Measurements from ENCODE around the gene CYP46A1.
A peak's percentile ranks its signal among the peaks of the same experiment; 100 is the strongest.
"Not testable (repeated sequence)": the region's sequence is repeated elsewhere in the genome, so short reads cannot be mapped to it uniquely, and the experiment has no call there.

CYP46A1 gene

DNA sequence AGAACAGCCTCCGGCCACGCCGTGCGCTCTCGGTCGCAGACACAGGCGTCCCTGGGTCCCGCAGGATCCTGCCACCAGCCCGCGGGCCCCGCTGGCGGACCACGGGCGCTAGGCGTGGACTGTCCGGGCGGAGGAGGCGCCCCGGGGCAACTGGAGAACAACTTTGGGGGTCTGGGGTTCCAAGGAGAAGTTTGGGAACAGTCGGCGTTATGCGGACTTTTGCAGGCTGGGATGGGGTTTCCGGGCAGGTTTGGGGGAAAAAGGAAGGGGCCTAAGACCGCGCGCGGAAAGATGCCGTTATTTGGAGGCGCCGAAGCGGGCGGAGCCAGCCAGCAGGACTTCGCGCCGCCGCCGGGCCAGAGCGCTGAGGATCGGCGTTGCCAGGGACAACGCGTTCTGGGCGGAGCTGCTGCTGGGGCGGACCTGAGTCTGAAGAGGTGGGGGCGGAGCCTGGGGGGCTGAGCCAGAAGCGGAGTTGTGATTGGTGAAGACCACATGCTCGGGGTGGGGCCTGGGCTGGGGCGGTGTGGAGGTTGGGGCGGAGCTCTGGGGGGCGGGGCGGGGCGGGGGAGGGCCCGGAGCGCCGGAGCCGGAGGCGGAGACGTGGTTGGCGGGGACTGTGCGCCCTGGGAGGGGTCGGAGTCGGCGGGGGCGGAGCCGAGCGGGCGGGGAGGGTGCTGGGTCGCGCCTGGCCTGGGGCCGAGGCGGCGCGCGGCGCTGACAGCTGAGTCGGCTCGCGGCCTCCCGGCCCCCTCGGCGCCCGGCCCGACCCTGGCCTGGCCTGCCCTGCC is at the start of gene CYP46A1:
CYP46A1 (plus strand) TSS at position 680 of the 791 bp plus-strand sequence. CDS start 120 bp downstream, outside the sequence.
- peak; percentile 99 for DNase-seq

DNA sequence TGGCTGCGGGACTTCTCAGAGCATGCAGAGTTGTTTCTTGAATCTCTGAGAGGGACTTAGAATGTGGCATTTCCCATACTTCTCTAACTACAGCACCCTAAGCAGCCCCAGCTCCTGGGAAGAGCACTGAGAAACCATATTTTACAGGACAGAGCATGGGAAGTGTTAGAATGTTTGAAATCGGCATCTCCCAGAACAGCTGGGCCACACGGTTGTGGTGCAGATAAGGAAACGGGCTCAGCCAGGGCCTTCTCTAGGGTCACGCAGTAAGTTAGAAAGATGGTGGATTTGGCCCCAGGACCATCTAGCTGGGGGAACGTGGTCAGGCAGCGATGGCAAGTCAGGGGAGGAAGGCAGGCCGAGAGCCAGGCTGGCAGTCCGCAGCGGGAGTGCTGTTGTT is 49.7 kb upstream of the CYP46A1 start:
- no peak for DNase-seq

DNA sequence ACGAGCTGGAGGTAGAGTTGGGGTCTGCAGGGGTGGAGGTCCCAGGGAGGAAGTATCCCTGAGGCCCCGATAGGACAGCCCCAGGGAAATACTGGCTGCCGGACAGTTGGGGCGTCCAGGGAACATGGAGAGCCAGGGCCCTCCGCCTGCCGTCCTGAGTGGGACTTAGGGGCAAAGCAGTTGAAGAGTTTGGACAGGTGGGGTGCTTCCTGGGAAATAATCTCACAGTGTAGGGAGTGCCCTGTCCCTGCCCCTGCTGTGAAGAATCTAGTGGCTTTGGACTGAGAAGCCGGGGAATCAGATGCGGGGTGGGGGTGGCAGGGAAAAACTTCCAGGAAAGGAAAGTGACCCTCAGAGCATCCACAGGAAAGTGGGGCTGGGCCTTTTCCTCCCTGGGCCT is 49.0 kb upstream of the CYP46A1 start:
- no peak for DNase-seq

DNA sequence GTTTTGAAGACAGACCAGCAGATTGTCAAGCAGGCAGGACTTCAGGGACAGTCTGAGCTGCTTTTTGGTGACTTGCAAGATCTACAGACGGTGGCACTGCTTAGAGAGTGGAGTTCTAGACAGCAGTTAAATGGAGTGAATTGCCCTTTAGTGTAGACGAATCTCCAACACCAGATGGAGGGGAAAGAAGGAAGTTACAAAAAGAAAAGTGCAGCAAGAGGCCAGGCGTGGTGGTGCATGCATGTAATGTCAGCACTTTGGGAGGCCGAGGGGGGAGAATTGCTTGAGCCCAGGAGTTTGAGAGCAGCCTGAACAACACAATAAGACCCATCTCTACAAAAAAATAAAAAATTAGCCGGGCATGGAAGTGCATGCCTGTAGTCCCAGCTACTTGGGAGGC is 47.6 kb upstream of the CYP46A1 start:
- DNase-seq = no peak

DNA sequence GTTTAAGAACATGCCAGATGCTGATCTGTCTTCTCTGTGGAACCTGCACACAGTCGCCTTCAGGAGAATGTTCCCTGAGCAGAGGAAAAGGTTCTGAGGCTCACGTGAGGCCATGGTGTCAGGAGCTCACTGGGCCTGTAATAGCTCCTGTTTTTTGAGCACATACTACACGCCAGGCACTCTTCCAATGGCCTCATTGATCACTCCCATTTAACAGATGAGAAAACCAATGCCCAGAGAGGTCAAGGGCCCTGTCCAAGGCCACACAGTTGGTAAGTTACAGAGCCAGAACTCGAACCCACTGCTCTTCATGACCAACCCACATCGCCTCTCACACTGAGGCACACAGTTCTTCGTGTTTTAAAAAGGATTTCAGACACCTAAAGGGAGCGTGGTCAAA is 46.5 kb upstream of the CYP46A1 start:
- DNase-seq = no peak

DNA sequence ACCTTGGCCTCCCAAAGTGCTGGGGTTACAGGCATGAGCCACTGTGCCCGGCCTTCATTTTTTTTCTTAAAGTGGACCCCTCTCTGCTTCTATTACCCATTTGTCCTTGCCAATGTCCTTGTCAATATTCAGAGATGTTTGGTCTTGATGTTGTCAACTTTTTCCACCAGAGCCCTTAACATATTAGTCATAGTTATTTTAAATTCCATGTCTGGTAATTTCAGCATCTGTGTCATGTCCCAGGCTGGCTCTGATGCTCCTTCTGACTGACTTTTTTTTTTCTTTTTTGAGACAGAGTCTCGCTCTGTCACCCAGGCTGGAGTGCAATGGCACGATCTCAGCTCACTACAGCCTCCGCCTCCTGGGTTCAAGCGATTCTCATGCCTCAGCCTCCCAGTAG is 41.3 kb upstream of the CYP46A1 start:
- DNase-seq = not testable (repeated sequence)

DNA sequence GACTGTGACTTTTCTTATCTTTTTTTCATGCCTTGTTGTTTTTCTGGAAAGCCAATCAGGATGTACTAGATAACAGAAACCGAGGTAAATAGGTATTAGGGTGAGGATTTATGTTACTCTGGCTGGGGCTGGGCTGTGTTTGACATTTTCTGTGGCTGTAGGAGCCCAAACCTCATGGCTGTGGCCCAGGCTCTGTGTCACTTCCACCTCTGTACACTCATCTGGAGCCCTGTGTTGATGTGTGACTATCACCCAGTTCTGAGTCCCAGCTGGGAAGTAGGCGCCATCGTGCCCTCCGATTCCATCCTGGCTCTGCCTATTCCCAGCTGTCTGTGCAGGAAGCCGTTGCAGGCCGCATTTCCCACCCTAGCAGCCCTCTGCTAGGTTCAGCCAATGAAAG is 40.8 kb upstream of the CYP46A1 start:
- no peak for DNase-seq

DNA sequence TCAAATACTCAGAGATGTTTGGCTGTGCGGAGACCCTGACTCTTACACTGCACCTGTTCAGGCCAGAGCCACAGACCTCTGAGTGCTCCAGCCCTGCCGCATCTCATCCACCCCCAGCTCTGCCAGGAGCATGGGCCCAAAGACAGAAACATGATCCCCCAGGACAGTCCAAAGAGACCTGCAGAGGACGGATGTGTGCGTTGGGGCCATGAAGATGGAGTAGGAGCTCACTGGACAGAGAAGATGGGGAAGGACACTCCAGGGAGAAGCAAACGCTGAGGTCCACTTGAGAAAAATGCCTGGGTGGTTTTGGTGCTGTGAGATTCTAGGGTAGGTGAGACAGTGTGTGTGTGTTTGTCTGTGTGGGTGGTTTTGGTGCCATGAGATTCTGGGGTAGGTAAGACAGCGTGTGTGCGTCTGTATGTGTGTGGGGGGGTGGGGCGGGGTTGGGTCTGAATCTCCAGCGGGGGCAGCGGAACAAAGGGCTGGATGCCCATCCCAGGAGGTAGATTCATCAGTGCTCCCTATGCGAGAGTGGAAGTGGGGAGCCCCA is 40.0 kb upstream of the CYP46A1 start:
- DNase-seq = no peak

DNA sequence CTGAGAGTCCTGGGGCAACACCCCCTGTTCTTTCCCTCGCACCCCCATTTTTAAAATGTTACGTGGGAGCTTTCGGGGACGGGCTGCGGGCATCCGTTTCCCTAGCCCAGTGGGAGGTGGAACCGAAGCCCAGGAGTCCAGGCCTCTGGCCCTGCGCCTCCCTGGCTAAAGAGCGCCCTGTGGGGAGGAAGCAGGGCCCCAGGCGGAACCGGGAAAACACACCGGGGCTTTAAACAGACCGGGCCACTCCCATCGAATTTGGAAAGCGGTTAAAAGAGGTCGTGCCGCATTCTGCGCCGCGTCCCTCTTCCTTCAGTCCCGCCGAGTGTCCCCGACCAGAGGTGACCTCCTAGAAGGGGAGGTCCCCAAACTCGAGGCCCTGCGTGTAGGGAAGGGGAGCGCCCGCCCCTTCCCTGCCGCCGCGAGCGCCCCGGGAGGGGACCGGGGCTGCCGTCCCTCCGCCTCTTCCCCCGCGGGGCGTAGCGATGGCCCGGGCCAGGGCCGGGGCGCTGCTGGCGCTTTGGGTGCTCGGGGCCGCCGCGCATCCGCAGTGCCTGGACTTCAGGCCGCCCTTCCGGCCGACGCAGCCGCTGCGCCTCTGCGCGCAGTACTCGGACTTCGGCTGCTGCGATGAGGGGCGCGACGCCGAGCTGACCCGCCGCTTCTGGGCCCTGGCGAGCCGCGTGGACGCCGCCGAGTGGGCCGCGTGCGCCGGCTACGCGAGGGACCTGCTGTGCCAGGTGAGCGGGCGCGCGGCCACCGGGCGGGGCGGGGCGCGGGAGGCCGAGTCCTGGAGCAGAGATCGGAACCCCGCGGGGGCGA is 39.2 kb upstream of the CYP46A1 start, which contains the start of gene HHIPL1:
HHIPL1 (plus strand) TSS at position 407 of the 822 bp plus-strand sequence; CDS start at position 486, 79 bp downstream.
- no peak for DNase-seq

DNA sequence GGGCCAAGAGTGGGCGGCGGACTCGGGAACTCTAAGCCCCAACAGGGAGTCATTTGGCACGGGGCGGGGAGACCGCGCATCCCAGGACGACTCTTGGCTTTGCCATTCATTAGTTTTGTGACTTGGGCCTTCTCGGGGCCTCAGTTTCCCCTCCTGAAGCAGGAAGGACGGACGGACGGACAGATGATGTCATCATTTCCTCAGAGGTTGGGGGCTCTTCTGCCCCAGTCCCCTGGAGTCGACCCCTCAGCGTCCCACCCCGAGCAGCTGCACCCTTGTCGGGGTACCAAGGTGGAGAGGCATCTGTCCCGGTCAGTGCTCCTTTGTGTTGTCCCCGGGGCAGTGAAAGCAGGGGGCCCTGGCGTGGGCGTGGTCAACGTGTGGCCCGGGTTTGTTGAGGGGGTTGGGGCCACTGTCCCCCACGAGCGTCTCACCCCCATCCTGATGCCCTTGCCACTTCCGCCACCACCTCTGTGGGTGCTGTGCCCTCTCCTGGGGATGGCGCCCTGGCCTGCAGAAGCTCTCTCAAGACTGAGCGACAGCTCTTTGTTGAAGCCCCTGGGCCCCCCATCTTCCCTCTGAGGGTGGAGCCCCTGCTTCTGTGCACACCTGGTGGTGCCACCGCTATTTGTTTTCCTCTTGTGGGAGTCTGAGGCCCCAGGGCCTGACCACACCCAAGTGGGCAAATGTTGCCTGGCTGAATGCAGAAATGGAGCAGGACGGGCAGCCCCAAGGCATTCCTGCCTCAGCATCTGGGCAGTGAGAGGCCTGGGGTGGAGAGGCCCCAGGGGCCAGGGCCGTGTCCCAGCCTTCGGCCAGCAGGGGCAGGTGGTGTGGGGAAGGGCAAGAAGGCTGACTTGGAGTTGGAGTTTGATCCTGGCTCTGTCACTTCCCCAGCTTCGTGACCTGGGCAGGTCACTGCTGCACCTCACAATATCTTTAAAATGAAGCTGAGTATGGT is 38.3 kb upstream of the CYP46A1 start:
- no peak for DNase-seq

DNA sequence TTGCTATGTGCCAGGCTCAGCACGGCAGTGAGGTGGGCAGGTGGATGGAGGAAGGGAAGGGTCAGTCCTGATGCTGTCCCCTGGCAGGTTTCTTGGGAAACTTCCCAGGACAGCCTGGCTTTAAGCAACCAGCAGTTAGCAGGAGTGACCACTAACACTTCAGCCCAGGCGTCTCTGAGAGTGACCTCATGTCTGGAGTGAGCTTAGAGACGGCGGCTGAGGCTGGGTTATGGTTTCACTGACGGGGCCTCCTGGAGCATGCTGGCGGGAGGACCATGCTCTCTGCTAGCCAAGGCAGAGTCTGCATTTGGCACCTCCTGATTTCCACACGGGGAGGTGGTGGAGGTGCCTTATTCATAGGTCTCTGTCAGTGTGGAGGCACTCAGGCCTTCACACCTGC is 36.7 kb upstream of the CYP46A1 start:
- no peak for DNase-seq

DNA sequence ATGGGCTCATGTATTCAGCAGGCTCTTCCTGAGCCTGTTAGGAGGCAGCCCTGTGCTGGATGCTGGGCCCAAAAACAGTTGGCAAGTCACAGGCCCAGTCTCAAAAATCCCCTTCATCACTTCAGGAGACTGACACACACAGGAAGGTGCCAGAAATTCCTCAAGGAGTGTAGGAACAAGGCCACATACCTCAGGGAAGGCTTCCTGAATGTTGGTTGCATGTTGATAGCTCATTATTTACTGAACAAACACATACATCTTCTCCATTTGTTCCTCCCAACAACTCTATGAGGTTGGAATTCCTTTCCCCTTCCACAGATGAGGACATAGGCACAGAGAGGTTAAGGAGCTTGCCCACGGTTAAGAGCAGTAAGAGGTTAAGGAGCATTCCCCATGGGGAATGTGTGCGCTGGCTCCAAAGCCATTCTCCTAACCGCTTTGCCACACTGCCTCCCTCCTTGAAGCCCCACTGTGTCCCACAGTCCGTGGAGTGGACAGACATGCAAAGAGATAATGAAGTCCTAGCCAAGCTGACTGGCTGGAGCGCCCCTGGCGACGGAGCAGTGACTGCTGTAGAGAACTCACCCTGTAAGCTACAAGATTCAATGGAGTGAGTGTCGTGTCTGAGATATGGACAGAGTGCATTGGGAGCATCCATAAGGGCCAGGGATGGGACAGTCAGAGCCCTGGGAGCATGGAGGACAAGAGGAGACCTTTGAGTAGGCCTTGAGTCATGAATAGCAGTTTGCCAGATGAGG is 35.9 kb upstream of the CYP46A1 start:
- no peak for DNase-seq

DNA sequence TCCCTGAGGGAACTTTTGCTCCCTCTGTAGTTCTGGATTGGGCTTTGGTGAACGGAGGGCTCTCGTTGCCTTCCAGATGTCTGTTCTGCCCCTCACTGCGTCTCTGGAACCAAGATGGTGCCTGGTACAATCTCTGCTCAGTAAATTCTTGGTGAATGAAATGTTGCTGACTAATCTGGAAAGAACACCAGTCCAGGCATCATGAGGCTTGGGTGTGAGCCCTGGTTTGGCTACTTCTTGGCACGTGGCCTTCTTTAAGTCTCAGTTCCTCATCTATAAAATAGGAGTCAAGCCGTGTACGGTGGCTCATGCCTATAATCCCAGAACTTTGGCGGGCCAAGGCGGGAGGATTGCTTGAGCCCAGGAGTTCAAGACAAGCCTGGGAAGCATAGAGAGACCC is 34.9 kb upstream of the CYP46A1 start:
- DNase-seq = no peak

DNA sequence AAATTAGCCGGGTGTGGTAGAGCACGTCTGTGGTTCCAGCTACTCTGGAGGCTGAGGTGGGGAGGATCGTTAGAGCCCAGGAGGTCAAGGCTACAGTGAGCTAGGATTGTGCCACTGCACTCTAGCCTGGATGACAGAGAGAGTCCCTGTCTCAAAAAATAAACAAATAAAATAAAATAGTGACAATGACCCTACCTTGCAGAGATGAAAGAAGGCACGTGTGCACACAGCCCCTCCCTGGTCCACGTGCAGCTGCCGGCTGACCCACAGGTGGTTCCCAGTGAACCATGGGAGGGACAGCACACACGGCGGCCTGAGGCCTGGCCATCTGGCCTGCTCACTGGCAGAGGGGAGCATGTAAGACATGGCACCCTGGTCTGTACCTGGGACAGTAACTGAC is 34.5 kb upstream of the CYP46A1 start:
- DNase-seq = no peak

DNA sequence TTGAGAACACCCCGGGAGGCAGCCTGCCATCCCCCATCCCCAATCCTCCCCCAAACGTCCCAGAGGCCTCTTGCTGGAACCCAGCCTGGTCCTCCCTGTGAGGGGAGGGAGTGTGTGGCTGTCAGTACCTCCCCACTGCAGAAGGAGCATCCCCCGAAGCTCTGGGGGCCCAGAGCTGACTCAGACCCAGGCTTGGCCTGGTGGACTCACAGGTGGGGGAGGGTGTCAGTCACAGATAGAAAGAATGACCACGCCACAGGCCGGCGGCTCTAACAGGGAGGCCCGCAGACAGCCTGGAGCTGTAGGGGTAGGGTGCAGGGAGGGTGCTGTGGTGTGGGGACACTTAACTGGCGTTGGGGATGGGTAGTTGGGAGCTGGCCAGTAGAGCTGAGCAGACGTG is 33.9 kb upstream of the CYP46A1 start:
- no peak for DNase-seq

DNA sequence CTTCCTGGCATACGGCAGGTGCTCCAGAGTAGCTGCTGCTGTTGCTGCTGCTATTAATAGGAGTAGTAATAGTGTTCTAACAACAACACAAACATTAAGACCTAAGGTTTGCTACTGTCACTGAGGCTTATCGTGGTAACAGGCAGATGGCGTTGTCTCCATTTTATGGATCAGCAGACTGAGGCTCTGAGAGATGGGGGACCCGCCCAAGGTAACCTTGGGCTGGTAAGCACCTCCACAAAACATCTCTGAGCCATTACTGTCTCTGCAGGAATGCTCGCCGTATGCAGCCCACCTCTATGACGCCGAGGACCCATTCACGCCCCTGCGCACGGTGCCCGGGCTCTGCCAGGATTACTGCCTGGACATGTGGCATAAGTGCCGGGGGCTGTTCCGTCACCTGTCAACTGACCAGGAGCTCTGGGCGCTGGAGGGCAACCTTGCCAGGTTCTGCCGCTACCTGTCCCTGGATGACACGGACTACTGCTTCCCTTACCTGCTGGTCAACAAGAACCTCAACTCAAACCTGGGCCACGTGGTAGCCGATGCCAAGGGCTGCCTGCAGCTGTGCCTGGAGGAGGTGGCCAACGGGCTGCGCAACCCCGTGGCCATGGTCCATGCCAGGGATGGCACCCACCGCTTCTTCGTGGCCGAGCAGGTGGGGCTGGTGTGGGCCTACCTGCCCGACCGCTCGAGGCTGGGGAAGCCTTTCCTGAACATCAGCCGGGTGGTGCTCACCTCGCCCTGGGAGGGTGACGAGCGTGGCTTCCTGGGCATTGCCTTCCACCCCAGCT is 31.9 kb upstream of the CYP46A1 start:
- no peak for DNase-seq

DNA sequence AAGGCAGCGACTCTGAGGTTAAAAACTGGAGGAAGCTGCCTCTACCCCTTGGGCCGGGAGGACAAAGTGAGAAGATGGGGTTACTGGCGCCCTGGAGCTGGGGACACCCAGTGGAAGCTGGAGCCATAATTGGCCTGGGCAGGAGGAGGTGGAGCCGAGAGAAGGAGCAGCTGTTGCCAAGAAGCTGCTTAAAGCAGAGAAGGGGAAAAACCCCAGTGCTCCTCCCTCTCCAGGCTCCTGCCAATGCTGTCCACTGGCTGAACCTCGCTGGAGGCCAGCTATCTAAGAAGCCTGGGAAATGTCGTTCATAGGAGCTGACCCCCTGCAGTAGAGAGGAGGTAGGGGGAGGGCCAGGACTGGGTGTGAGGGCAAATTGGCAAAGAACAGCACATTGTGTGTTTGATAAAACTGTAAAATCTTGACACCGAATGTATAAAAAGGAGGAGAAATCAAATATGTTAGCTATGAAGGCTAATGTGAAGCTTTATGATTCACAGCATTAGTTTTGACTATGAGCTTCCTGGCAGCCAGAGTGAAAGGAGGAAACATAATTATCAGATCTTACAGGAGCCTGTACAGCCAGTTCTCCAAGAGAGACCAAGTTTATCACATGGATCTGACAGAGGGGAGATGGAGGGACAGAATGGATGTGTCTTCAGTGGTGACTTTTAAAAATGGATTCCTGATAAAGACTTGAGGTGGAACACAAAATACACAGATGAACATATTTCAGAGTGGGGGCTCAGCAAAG is 29.7 kb upstream of the CYP46A1 start:
- DNase-seq = no peak

DNA sequence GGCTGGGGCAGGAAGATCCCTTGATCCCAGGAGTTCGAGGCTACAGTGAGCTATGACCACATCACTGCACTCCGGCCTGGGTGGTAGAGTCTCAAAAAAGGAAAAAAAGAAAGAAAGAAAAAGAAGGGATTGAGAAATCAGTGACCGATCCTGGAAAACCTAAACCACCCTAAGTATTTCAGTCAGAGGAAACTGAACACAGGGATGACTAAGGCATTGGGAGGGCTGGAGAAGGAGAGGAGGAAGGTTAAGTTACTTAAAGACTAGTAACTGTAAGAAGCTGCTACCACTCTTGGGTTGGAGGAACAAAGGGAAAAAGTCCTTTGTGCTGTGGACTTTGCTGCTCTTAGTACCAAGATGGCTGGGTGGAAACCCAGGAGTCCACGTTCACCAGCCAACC is 28.6 kb upstream of the CYP46A1 start:
- DNase-seq = no peak

DNA sequence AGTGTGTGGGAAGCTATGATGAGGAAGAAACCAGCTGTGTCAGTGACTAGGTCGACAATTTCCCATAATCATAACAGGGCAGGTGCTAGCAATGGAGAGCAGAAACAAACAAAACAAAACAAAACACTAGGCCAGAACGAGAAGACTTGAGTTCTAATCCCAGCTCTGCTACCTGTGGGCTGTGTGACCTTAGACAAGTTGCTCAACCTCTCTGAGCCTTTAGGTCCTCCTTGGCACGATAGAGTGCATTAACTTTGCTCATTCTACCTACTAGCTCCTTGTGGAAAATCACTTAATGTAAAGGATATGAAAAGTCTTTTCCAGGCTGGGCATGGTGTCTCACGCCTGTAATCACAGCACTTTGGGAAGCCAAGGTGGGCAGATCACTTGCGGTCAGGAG is 27.9 kb upstream of the CYP46A1 start:
- no peak for DNase-seq

DNA sequence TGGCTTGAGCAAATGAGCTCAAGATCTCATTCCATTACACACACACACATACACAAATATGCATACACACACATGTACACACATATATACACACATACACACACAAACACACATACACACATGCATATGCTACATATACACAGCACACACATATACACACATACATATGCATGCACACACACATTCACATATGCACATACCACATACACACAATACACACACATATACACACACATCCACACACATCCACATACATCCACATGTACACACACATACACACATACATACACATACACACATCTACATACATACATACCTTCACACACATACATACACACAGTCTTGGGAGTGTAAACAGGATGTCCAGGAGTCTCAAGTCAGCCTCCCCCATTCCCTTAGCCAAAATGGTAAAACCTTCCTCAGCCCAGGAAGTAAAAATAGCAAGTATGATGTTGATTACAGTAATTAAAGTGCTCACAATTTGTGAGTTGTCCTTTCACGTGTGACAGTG is 26.4 kb upstream of the CYP46A1 start:
- DNase-seq = no peak

All from stimulated activated CD8-positive, alpha-beta memory T cell treated with anti-CD3 and anti-CD28 coated beads, Interleukin-4, amount 100 ng/mL, for 48 hours (primary cell).